T1000 (cell line): Measurements from ENCODE around the gene PHF2.

Experiments
- DNase-seq: peaks from one replicate; lab custom pipeline; 2025; ENCODE audit warnings: mixed read lengths; lab: John Stamatoyannopoulos, UW

Gene PHF2

GRCh38 chr9:93630806-93631411 lies 54.5 kb downstream of the PHF2 start:
- no peak for DNase-seq

DNA sequence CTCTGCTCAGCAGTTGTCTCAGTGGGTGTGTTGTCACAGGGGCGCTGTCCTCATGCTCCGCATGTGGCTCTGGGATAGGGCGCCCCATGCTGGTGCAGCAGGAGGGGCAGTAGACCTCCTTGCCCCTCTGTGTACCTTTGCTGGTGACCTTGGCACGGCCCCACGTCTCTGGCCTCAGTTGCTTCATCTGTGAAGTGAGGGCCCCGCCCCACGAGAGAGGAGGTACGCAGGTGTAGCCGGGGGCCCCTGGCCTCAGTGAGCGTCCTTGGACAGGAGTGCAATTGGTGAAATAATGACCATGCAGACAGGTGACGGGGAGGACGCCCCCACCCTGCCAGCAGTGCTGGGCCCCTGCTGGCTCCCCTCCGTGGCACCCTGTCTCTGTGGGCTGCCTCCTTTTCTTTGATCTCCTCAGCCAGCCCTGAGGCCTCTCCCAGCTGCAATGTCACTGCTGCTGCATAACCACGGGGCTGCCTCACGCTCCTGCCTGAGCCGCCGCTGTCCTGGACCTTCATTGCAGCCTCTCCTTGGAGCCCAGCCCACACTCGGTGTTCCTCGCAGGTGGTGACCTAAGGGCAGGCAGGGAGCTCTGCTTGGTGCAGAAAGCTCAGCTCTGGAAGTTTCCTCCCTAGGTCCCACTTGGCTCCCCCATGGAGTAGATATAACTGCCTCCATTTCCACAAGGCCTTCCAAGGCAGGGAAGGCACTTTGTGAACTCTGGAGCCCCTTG lies 57.3 kb downstream of the PHF2 start:
- no peak for DNase-seq

DNA sequence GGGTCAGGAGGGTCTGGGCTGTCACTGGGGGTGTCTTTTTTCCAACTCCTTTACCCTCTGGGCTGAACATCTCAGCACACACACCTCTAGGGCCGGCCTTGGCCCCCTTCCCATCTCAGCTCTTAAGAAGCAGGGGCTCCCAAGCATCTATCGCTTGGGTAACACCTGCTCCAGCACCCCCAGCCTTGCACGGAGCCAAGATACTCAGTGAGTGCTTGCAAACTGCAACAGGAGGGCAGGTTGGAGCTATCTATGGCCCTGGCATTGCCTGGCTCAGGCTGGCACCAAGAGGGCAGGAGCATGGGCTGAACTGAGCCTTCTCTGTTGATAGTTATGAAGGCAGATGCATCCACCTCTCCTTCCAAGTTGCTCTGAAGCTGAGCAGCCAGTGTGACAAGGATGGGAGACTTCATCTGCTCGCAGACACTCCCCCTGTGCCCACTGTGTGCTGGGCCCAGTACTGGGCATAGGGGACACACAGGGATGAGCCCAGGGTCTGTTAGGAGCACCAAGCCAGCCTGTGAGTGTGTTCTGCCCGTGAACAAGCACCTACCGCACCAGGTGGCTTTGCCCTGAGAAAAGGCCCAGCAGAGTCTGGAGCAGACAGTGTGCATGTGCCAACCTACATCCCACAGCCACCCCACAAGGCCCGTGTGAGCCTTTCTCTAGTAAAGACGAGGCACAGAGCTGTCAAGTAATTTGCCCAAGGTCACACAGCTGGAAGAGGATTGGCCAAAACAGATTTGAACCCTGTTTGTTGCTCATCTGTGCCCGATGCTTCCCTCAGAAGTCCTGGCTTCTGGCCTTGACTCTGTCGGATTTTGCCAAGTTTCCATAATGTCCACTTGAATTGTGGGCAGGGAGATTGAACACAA lies 58.2 kb downstream of the PHF2 start:
- no peak for DNase-seq

- no peak for DNase-seq
These were observed 59.1 kb downstream of the PHF2 start for GRCh38 chr9:93635186-93636107.

- DNase-seq = no peak
These were observed 59.8 kb downstream of the PHF2 start for GRCh38 chr9:93636172-93636661.

DNA sequence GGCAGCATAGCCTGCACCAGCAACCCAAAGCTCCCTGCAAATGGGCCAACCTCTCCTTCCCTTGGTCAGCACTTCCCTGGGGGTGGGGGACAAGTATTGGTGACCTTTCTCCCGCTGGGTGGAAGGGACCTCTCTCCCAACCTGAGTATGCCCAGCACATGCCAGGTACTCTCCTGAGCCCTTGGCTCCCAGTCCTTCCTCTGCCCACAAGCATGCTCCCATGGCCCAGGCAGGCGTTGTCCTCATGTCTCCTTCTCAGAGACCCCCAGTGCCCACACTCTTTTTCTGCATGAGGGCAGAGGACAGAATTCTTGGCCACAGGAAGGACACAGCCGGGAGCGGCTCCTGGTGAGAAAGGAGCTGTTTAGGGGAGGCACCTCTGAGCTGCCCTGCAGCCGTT lies 60.3 kb downstream of the PHF2 start:
- no peak for DNase-seq

GRCh38 chr9:93637886-93638285 lies 61.5 kb downstream of the PHF2 start:
- DNase-seq = no peak

GRCh38 chr9:93640027-93640426 lies 63.6 kb downstream of the PHF2 start:
- no peak for DNase-seq

GRCh38 chr9:93642961-93643360 lies 66.6 kb downstream of the PHF2 start:
- DNase-seq = no peak

DNA sequence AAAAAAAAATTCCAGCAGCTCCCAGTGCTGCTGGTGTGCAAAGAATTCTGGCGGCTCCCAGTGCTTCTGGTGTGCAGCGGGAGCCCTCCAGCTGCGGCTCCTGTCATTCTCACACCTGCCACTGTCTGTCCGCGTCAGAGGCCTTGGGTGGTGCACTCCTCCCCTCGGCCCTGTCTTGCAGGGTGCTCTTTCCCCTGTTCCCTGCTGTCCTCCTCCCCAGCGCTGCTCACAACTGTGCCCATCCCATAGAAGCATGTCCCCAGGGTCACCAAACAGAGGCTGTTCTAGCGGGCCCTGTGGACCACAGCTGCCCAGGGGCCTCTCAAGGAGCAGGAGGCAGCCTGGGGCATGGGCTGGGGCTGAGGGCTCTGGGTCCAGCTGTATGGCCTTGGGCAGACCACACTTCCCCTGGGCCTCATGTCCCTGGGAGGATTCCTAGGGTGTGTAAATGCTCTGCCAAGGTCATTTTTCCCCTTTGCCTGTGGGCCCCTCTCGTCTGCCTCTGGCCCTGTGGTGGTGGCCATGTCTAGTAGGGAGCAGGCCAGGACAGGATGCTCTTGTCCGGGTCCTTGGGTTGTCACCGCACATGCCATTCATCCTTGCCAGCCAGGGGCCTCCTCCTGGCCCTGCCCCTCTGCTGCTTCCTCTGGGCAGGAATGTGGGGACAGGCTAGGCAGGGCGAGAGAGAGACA lies 68.2 kb downstream of the PHF2 start:
- no peak for DNase-seq

- DNase-seq = no peak
These were observed 68.9 kb downstream of the PHF2 start for GRCh38 chr9:93645149-93645889.

DNA sequence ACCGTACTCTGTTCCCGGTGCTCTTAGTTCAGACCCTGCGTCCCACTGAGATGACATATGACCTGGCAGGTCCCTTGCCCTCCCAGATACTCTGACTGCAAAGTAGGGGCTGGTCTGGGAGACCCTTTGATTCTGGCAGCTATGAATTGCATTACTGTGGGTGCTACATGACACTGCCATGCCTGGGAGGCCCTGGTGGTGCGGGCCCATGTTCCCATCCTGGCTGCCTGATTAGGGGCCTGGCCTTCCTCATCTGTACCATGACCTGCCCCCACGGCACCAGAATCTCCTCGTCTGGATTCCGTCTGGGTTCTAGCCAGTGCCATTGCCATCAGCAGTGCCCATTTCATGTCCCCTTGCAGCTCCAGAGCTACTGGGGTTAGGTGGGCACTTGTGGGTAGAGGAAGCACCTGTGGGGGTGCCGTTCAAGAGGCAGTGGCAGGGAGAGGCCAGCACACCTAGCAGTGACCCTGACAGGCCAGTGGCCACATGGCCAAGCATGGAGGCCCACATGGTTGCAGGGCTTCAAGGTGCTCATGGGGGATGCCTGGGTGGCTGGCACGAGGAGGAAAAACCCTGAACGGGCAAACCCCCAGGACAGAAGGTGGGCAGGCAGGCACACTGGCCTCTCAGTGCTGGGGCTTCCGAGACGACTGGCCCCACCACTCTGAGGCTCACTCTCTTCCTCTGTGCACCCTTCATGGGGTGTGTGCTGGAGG lies 69.7 kb downstream of the PHF2 start:
- no peak for DNase-seq

GRCh38 chr9:93646640-93647178 lies 70.3 kb downstream of the PHF2 start:
- no peak for DNase-seq

- no peak for DNase-seq
These were observed 71.8 kb downstream of the PHF2 start for GRCh38 chr9:93648181-93648580.

DNA sequence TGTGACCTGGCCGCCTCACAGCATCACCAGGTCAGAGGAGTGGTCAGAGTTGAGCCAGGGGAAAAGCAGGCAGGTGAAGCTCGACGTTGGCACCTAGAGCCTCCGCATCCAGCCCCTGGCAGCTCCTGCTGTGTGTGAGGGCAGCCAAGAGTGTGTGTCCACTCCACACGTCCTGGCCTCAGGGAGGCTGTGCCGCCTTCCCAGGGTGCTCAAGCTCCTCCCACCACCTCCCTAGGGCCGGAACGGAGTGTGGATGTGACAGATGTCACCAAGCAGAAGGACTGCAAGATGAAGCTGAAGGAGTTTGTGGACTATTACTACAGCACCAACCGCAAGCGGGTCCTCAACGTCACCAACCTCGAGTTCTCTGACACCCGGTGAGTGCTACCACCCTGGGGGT lies 72.5 kb downstream of the PHF2 start:
- no peak for DNase-seq

- no peak for DNase-seq
These were observed 73.4 kb downstream of the PHF2 start for GRCh38 chr9:93649610-93650261.

DNA sequence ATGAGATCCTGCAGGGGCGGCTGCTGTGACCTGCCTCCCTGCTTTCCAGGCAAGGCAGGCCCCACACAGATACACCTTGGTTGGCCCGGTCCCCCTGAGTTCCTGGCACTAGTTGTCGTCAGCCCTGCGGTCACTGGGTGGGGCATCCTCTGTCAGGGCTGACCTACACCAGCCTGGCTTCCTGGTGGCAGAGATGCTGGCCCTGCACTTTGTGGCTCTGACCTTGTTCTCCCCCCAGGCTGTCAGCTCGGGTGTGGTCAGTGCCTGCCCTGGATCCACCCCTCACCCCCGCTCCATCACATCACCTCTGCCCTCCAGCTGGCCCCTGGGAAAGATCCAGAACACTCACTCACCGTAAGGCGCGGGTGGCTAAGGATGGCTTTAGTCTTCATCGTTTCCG lies 74.1 kb downstream of the PHF2 start:
- no peak for DNase-seq

DNA sequence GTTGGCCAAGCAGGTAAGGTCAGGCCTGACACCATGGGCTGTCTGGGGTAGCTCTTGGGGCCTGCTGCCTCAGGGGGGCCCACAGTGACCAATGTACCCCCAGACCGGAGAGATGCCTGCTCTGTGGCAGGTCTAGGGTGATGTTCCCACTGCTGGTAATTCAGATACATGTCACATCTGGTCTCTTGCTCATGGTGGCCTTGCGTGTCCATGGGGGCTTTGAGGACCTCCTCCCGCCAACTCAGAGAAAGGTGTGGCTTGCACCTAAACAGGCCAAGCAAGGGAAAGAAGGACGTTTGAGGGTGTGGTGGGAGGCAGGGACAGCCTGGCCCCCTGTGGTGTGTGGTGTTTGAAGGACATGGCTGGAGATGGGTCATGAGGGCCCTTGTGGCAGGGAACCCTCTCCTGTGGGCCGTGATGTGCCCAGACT lies 75.2 kb downstream of the PHF2 start:
- DNase-seq = no peak
